Measurements from ENCODE around the gene SMTNL2.

- TF ChIP-seq GATA2 (CRISPR knock-in tag; IDR thresholded peaks at IDR 0.05) (no peak), HCFC1 (IDR thresholded peaks at IDR 0.05; ENCODE audit: low read depth, low read length) (no peak), POLR2A (conservative IDR thresholded peaks at IDR 0.05) (no peak), ZBTB2 (IDR thresholded peaks at IDR 0.05) (no peak), USF2 (CRISPR knock-in tag; IDR thresholded peaks at IDR 0.05) (no peak), ZNF274 (IDR thresholded peaks at IDR 0.05; ENCODE audit: borderline replicate concordance, low read depth, low read length) (no peak), POLR2AphosphoS5 (IDR thresholded peaks at IDR 0.05; ENCODE audit: control insufficient read depth, insufficient read depth, low read depth, low read length) (no peak), CTCF (IDR thresholded peaks at IDR 0.05 in 2 of 3, conservative IDR thresholded peaks at IDR 0.05 in 1 of 3; ENCODE audit: insufficient read depth in 2 of 3, low read depth in 1 of 3, low read length in 3 of 3) (no peak), HDAC2 (IDR thresholded peaks at IDR 0.05) (no peak), ELF1 (tag; IDR thresholded peaks at IDR 0.05) (no peak), NKRF (IDR thresholded peaks at IDR 0.05; ENCODE audit: borderline replicate concordance) (no peak), REST (IDR thresholded peaks at IDR 0.05; ENCODE audit: borderline replicate concordance) (no peak), REST (CRISPR knock-in tag; IDR thresholded peaks at IDR 0.05; ENCODE audit: low read depth) (no peak), JUNB (CRISPR knock-in tag; conservative IDR thresholded peaks at IDR 0.05) (no peak), YY1 (IDR thresholded peaks at IDR 0.05; ENCODE audit: borderline replicate concordance in 1 of 3, control insufficient read depth in 1 of 3, extremely low read depth in 1 of 3, insufficient read depth in 3 of 3, insufficient read length in 1 of 3, insufficient replicate concordance in 2 of 3, low read depth in 1 of 3, low read length in 2 of 3) (no peak)
These were observed 45.9 kb upstream of the SMTNL2 start for GRCh38 chr17:4538236-4539002.
